HG03280 (cell line): ENCODE results near the gene ACHE.
"Not testable (repeated sequence)": the region's sequence is repeated elsewhere in the genome, so short reads cannot be mapped to it uniquely, and the experiment has no call there.

ENCODE experiments used
- ATAC-seq: cut with Tn5 transposase; IDR thresholded peaks from one replicate; pipeline ENCODE4 v1.9.1; 2021; ENCODE audit warnings: mild to moderate bottlenecking, moderate library complexity; ENCODE audit not compliant: unreplicated experiment

The ACHE gene

DNA sequence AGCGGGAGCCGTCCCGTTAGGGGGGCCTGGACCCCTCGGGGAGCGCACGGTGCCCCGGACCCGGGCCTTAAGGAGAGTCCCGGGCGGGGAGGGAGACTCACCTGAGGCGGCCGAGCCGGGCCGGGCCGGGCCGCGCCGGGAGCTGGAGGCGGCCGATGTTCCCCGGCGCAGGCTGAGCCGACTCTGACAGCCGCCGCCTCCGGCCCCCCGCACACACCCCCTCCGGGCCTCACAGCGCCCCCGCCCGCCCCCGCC is at the start of gene ACHE:
Gene ACHE, minus strand, starts transcription at position 188 of the 255 bp plus-strand sequence. CDS start 1,656 bp downstream, outside the sequence.
- no peak for ATAC-seq

DNA sequence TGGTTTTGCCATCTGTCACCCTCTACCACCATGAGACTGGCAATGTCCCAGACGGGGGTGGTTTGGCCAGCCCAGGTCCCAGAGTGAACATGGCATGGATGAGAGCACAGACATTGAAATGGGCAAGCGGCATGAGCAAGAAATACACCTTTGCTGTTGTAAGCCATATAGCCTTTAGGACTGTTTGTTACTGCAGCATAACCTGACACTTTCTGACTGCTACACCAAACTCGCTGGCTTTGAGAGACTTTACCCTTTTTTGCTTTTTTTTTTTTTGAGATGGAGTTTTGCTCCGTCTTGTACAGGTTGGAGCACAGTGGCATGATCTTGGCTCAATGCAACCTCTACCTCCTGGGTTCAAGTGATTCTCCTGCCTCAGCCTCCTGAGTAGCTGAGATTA is 48.5 kb upstream of the ACHE start:
- no peak for ATAC-seq

DNA sequence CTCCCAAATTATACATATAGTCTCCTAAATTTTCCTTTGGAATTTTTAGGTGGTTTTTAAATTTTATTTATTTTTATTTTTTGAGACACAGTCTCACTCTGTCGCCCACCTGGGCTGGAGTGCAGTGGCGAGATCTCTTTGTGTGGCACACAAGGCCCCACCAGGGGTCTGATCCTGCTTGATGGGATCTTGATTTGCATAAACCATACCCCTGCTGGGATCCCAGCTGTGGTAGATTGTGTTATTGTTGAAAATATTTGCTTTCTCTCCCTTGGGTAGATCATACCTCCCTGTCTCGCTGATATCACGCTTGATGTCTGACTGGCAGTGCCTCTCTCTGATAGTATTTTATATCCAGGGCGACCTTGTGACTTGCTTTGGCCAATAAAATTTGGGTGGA is 48.0 kb upstream of the ACHE start:
- no peak for ATAC-seq

DNA sequence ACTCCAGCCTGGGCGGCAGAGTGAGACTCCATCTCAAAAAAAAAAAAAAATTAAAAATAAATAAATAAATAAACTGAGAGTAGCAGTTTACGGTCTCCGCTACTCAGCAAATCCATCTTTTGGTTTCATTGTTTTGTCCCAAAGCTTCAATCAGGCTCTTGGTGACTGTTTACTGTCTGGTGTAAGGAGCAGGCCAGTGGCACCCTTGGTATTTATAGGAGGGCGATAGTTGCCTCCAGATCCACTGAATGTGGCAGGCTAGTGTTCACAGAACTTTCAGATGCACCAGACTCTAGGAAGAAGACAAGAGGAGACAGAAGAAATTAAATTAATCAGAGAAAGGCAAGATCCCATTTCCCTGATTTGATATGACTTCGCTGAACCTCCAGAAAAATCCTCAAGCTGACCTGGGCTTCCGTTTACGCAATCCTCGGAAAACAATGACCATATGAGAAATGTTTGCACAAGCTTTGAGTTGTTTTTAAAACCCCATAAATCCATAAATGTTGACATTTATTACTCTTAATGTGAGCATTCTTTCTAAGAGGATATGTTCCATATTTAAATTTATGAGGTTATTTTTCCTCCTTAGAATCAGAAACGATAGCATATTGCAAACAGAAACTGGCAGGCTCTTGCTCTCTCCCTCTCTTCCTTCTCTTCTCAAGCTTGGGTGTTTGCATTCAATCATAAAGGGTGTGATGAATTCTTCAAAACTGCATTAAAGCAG is 46.5 kb upstream of the ACHE start:
- ATAC-seq: no peak

DNA sequence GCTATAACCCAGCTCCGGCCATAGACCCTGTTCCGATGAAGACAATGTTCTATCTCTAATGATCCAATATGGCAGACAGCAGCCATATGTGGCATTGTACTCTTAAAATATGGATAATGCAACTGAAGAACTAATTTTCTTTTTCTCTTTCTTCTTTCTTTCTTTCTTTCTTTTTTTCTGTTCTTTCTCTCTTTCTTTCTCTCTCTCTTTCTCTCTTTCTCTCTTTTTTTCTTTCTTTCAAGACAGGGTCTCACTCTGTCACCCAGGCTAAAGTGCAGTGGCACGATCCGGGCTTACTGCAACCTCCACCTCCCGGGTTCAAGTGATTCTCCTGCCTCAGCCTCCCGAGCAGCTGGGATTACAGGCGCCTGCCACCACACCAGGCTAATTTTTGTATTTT is 40.5 kb upstream of the ACHE start:
- ATAC-seq: not testable (repeated sequence)

DNA sequence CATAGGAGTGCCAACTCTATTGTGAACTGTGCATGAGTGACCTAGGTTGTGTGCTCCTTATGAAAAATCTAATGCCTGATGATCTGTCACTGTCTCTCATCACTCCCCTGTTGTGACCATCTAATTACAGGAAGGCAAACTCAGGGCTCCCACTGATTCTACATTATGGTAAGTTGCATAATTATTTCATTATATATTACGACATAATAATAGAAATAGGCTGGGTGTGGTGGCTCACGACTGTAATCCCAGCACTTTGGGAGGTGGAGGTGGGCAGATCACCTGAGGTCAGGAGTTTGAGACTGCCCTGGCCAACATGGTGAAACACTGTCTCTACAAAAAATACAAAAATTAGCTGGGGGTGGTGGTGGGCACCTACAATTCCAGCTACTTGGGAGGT is 39.7 kb upstream of the ACHE start:
- not testable (repeated sequence) for ATAC-seq

GRCh38 chr7:100933734-100934133 is 38.0 kb upstream of the ACHE start:
- no peak for ATAC-seq

GRCh38 chr7:100929808-100930174 is 34.1 kb upstream of the ACHE start:
- no peak for ATAC-seq

DNA sequence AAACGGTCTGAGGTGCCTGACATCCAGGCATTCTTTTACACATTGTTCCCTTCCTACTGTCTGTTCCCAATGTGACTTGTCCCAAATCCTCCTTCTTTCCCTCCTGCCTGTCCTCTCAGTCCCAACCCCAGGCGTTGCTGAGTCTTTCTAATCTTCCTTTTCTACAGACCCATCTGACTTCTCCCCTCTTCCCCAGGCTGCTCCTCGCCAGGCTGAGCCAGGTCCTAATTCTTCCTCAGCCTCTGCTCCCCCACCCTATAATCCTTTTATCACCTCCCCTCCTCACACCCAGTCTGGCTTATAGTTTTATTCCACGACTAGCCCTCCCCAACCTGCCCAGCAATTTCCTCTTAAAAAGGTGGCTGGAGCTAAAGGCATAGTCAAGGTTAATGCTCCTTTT is 27.9 kb upstream of the ACHE start:
- not testable (repeated sequence) for ATAC-seq

GRCh38 chr7:100921039-100921438 is 25.4 kb upstream of the ACHE start:
- no peak for ATAC-seq

DNA sequence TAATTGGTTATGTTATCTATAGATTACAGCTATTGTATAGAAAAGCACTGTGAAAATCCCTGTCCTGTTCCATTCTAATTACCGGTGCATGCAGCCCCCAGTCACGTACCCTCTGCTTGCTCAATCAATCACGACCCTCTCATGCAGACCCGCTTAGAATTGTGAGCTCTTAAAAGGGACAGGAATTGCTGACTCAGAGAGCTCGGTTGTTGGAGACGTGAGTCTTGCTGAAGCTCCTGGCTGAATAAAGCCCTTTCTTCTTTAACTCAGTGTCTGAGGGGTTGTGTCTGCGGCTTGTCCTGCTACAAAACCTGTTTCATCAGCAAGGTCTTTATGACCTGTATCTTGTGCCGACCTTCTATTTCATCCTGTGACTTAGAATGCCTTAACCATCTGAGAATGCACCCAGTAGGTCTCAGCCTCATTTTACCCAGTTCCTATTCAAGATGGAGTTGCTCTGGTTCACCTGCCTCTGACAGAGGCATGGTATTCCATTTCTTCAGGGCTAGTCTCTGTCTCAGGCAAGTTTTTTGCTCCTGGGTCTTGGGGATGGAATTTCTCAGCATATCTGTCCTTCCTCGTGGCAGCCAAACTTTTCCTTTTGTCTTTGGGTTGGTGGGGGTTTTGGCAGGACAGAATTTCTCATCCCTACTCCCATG is 24.2 kb upstream of the ACHE start:
- ATAC-seq: not testable (repeated sequence)

DNA sequence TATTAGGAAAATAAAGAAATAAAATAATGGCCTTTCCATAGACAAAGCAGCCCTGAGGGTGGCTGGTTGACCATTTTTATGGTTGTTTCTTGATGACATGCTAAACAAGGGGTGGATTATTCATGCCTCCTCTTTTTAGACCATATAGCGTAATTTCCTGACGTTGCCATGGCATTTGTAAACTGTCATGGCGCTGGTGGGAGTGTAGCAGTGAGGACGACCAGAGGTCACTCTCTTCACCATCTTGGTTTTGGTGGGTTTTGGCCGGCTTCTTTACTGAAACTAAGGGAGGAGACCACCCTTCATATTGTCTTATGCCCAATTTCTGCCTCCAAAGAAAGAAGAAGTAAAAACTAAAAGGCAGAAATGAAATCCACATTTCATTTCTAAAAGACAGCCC is 23.6 kb upstream of the ACHE start:
- ATAC-seq: not testable (repeated sequence)

DNA sequence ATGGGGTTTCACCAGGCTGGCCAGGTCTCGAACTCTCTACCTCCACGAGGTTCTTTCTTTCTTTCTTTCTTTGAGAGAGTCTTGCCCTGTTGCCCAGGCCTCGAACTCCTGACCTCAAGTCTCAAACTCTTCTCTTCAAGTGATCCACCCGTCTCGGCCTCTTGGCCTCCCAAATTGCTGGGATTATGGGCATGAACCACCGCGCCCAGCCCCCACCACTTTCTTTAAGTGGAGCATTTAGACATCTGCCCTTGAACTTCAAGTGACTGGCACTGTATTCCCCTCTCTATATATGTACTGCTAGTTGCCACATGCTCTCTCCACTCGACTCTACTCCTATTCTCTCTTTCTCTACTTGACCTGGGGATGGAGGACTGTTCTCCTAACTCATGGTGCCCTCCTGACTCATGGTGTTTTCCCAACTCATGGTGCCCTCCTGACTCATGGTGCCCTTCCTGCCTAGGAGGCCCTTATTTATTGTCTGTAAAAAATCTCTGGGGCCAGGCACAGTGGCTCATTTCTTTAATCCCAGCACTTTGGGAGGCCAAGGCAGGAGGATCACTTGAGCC is 19.3 kb upstream of the ACHE start:
- no peak for ATAC-seq

DNA sequence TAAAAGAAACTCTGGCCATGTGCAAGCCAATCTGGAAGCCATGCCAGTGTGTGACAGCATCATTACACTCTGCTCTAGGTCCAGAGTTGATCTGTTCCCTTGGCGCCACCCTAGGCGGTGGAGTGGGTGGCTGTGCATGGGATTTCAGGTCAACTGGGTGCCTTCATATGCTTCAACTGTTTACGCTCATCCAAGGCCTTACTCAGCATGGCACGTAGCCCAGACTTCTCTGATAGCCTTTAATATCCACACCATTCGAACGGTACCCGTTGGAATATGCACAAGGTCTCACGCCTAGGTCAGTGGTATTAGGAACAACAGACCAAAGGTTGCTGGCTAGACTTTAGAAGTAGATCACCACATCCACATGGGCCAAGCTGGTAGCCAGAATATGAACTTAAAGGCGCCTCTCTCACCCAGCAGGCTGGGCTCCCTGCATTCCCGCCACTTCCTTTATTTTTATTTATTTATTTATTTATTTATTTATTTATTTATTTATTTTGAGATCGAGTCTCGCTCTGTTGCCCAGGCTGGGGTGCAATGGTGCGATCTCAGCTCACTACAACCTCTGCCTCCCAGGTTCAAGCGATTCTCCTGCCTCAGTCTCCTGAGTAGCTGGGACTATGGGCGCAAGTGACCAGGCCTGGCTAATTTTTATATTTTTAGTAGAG is 18.7 kb upstream of the ACHE start:
- no peak for ATAC-seq

- ATAC-seq: no peak
These were observed 15.8 kb upstream of the ACHE start for GRCh38 chr7:100911484-100911883.

DNA sequence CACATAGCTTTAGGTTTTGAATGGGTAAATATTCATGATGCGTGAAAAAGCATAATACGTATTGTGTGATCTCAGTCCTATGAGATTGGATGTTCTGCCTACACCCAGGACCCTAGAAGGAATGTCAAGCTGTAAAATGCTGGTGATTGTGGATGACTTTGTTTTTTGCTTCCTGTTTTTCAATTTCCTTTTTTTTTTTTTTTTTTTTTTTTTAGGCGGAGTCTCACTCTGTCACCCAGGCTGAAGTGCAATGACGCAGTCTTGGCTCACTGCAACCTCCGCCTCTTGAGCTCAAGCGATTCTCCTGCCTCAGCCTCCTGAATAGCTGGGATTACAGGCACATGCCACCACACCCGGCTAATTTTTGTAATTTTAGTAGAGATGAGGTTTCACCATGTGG is 14.8 kb upstream of the ACHE start:
- not testable (repeated sequence) for ATAC-seq

GRCh38 chr7:100908512-100908911 is 12.8 kb upstream of the ACHE start:
- ATAC-seq: no peak

- no peak for ATAC-seq
These were observed 7.0 kb upstream of the ACHE start for GRCh38 chr7:100902638-100903037.

DNA sequence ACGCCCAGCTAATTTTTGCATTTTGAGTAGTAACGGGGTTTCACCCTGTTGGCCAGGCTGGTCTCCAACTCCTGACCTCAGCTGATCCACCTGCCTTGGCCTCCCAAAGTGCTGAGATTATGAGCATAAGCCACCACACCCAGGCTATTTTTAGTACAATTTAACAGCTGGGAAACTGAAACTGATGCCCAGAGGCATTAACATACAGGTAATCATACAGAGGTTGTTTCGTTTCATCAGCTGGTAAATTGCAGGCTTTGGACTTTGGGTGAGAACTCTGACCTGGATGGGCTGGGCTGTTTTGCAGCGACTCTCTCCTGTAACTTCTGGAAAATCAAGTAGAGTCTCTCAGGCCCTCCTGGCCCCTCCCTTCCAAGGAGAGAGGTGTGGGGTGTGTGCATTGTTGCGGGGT is 6.2 kb upstream of the ACHE start:
- ATAC-seq: no peak

GRCh38 chr7:100900978-100901377 is 5.3 kb upstream of the ACHE start:
- no peak for ATAC-seq

DNA sequence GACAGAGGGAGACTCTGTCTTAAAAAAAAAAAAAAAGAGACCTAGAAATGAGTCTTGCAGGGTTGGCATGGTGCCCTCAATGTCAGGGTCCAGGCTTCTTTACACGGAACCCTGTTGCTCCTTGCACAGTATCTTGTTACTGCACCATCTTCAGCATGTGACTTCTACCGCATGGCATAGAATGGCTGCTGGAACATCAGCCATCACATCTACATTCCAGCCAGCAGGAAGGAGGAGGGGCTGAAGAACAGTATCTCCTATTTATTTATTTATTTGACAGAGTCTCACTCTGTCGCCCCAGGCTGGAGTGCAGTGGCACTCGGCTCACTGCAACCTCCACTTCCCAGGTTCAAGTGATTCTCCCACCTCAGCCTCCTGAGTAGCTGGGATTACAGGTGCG is 3.7 kb upstream of the ACHE start:
- no peak for ATAC-seq
